GM18498 (cell line): ENCODE results near the gene MICALL1.

Source experiments
- ATAC-seq: cut with Tn5 transposase; IDR thresholded peaks from one replicate; pipeline ENCODE4 v1.9.1; 2021; ENCODE audit warnings: mild to moderate bottlenecking, moderate library complexity; ENCODE audit not compliant: unreplicated experiment

The MICALL1 gene, protein sequence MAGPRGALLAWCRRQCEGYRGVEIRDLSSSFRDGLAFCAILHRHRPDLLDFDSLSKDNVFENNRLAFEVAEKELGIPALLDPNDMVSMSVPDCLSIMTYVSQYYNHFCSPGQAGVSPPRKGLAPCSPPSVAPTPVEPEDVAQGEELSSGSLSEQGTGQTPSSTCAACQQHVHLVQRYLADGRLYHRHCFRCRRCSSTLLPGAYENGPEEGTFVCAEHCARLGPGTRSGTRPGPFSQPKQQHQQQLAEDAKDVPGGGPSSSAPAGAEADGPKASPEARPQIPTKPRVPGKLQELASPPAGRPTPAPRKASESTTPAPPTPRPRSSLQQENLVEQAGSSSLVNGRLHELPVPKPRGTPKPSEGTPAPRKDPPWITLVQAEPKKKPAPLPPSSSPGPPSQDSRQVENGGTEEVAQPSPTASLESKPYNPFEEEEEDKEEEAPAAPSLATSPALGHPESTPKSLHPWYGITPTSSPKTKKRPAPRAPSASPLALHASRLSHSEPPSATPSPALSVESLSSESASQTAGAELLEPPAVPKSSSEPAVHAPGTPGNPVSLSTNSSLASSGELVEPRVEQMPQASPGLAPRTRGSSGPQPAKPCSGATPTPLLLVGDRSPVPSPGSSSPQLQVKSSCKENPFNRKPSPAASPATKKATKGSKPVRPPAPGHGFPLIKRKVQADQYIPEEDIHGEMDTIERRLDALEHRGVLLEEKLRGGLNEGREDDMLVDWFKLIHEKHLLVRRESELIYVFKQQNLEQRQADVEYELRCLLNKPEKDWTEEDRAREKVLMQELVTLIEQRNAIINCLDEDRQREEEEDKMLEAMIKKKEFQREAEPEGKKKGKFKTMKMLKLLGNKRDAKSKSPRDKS

DNA sequence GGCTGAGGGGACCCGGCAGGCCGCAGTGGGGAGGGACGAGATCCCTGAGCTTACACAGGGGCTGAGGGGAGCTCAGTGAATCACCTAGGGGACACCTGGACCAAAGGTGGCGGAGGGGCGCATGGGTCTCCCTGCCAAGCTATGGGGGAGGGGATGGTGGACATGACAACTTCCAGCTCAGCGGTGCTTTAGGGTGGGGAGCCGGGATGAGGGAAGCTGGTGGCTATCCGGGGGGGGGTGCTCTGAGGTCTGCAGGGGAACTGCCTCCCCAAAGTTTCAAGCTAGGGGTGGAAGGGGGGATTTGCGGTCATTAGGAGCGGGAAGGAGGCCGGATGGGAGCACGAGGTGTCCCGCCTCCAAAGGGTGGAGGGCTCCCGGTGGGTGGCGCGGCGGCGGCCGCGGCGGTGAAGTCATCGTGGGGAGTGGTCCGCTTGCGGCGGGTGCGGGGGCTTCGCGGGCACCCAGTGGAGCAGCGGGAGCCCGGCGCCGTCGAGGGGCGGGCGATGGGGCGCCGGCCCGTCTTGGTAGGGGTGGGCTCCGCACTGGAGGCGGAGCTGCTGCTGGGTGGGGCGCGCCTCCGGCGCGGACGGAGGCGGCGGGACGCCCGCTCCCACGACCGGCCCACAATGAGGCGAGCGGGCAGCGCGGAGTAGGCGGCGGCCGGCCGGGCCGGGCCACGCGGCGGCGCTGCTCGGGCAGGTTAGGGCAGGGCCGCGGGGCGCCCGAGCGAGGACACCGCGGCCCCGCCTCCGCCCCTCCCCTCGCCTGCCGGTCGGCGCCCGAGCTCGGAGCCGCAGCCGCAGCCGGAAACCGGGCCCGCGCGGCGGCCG is at the start of gene MICALL1:
Gene MICALL1, plus strand, starts transcription at position 764 of the 830 bp plus-strand sequence. CDS start 126 bp downstream, outside the sequence.
- peak; percentile 87 for ATAC-seq

DNA sequence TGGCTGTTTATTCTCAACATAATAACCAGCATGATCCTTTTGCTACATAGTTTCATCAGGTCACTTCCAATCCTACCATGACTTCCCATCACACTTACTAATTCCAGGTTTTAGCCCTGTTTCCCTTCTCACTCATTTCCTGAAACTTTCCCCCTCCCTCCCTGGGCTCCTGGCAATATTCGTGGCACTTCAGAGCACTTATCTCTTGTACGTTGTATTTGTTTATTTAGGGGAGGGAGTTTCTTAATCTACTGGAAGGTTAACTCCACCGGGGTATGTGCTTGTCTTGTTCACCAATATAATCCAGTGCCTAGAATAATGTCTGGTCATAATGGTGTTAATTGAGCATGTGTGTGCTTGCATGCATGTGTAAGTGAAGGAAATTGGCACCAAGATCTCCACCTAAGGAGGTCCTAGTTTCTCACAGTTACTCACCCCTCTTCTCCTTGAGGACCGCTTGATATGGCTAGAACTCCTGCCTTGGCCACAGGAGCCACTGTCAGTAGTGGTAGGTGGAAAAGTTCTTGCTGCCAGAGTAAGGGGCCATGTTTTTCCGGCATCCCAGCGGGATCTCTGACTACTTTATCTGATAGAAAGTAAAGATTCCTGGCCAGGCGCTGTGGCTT is 45.2 kb upstream of the MICALL1 start:
- no peak for ATAC-seq

- ATAC-seq: no peak
Measured at GRCh38 chr22:37862570-37863325, 43.3 kb upstream of the MICALL1 start.

GRCh38 chr22:37865510-37865909 is 40.6 kb upstream of the MICALL1 start:
- ATAC-seq: no peak

- ATAC-seq: no peak
Measured at GRCh38 chr22:37870273-37870672, 35.8 kb upstream of the MICALL1 start.

DNA sequence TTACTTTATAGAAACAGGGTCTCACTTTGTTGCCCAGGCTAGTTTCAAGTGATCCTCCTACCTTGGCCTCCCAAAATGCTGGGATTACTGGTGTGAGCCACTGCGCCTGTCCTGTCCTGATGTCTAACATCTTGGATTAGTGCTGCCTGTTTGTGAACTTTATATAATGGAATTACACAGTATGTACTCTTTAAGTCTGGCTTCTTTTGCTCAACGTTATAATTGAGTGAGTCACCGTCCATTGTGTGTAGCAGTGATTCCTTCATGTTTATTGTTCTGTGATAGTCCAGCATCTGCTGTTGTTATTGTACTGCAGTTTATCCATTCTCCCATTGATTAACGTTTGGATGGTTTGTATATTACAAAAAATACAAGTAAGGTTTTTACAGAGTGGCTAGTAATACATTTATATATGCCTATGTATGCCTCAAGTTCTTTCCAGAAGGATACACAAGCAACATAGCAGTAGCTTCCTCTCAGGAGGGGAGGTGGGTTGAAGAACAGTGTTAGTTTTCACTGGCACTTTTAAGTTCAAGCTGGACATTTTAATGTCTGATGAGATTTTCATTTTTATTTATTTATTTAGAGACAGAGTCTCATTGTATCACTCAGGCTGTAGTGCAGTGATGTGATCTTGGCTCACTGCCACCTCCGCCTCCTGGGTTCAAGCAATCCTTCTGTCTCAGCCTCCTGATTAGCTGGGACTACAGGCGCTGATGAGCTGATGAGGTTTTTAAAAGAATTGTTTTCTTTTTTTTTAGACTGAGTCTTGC is 25.2 kb upstream of the MICALL1 start:
- ATAC-seq: no peak

GRCh38 chr22:37884420-37884819 is 21.7 kb upstream of the MICALL1 start:
- ATAC-seq: no peak

DNA sequence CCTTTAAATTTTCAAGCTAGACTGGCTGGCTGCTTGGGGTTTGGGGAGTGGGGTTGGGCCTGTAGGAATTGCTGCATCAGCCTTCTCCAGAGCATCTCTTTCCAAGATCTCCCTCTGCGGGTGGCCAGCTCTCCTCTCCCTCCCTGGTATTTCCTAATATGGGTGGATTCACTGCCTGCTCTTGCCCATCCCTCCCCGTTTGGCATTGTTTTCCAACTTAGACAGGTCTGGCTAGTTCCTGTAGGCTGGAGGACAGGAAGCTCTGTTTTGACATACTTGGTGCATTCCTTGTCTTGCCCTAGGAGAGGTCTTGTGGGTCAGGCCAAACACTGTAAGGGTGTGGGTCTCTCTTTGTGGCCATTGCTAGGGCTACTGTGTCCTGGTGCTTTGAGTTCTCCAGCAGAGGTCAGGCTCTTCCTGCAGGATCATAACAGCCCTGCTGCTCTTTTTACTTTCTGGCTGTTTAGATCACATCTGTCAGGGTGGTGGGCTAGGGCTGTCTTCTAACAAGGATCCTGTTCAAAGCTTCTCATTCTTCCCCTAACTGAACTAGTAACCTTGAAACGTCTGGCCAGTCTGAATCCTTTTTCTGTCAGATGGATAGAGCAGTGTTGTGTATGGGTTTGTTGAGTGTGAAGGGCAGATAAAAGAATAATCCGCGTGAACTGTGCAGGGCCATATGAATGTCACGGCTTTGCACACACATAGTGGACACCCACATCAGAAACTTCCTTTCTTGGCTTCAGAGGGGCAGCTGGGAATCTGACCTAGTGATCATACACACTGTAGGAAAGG is 18.3 kb upstream of the MICALL1 start:
- ATAC-seq: no peak

- ATAC-seq: no peak
Measured at GRCh38 chr22:37891926-37892325, 14.2 kb upstream of the MICALL1 start.

DNA sequence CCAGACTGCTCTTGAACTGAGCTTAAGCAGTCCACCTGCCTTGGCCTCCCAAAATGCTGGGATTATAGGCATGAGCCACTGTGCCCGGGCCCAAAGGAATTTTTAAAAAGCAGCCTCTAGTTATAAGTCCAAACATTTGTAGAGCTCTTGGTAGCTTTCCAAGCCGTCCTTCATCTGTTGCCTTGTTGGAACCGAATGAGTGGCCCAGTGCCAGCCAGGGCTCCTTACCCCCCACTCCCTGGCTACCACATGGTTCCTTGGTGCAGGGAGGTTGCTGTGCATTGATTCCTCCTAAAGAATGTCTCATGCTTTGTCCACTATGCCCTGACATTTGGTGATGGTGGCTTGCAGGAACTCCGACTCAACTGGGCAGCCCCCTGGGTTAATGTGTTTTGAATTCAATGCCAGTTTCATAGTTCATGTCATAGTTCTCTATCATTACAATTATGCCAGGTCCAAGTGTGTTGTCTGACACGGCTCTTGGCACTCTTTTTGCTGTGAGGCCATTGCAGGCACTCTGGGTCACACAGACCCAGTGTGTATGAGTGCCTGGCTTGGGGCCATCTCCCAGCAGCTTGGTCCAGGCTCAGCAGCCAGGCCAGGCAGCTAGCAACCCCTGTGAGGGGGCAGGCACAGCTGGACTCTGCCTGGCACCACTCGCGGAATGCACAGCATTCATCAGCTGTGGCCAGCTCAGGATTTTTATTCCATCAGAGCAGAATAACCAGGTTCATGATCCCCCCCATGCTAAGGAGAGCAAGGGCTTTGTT is 13.3 kb upstream of the MICALL1 start:
- ATAC-seq: no peak

GRCh38 chr22:37893583-37893983 is 12.5 kb upstream of the MICALL1 start:
- ATAC-seq: no peak

DNA sequence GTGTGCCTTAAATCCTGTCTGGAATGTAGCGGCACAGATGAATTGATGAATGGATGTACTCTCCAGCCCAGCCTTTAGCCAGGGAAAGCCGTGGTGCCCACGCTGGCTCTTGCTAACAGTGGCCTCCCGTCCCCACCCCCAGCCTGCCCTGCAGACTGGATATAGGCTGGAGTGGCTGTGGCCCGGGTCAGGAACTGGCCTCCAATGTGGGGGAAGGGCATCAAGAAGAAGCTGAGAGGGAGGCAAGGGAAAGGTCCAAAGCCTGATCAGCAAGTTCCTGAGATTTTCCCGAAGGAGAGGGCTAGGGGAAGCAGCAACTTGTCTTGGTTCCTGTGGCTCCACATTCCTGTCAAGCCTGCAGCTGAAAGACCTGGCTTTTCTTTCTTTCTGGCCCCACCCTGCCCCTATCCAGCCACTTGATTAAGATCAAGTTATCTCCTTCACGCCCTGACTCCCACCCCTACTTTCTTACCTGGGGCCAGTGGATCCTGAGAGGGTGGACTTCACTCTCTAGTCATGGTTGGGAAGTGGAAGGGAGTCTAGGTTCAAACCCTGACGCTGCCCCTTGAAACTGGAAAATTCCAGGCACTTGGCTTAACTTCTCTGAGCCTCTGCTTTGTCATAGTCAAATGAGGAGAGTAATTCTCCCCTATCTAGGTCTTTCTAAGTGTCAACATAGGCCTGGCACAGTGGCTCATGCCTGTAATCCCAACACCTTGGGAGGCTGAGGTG is 11.0 kb upstream of the MICALL1 start:
- no peak for ATAC-seq

- peak; percentile 69 for ATAC-seq
Measured at GRCh38 chr22:37896181-37896592, 9.9 kb upstream of the MICALL1 start.

DNA sequence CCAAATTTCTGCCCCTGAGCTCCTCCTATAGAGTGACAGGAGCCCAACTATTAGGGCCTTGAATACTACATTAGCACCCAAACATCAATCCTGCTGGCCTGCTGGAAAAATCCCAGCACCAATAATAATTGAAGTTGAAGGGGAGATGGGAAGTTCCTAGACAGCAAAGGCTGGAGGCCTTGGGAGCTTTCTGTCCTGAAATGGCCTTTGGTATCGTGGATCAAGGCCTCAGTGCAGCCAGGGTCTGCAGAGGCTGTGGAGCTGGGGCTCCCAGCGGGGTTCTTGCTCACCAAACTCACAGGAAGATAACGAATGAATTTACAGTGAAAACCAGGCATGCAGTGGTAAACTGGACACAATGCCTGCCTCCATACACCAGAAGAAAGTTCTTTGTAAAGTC is 9.2 kb upstream of the MICALL1 start:
- no peak for ATAC-seq

DNA sequence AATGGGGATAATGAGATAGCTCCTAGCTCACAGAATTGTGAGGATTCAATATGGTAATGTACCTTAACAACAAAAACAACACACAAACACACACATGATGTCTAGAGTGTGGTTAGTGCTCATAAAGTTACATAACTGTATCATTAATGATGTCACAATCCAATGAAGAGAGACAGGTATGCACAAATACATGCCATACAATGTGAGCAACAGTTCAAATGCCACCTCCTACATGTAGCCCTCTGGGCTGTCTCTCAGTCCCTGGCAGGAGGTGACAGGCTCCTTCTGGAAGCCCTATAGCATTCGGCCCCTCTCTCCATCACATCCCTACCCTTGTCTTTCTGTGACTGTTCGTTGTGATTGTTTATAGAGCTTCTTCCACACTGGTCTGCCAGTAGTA is 8.3 kb upstream of the MICALL1 start:
- no peak for ATAC-seq

DNA sequence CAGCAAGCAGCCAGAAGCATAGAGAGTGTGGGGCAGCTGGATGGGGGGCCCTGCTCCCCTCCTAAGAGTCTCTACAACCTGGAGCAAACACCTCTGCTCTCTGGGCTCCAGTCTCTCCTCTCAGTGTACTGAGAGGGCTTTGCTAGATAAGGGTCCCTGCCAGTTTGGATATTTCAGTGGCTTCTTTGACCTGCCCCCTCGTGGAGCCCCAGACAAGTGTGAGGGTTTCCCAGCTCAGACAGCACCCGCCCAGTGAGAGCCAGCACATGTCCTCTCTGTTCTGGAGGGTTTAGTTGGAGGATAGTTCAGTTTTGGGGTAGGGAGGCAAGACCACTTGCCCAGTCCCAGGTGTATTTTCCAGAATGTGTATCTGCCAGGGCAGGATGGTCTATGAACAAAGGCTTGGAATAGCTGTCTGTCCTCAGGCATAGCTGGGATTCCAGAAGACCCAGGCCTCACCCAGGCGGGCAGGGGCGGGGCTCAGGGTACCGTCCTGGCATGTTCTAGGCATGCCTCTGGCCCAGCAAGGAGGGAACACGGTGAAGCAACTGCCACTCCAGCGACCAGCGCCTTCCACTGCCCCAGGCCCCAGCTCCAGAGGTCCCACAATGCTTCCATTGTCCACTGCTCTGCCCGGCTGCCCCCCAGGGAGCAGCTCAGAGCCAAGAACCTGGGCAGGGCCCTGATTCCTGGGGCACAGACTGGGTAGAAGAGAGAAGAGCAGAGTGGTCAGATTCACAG is 7.5 kb upstream of the MICALL1 start:
- ATAC-seq: no peak
